Measurements from ENCODE around the gene LATS2. TPM values are rescaled to one million over a fixed set of nuclear protein-coding genes. Genes with fewer than 3 reads are reported as not detected.
A peak's percentile ranks its signal among the peaks of the same experiment; 100 is the strongest.
"Not testable (repeated sequence)": the region's sequence is repeated elsewhere in the genome, so short reads cannot be mapped to it uniquely, and the experiment has no call there.

LATS2 gene
- total RNA-seq, 1 donor from 2014 or later: 30.1 TPM

DNA sequence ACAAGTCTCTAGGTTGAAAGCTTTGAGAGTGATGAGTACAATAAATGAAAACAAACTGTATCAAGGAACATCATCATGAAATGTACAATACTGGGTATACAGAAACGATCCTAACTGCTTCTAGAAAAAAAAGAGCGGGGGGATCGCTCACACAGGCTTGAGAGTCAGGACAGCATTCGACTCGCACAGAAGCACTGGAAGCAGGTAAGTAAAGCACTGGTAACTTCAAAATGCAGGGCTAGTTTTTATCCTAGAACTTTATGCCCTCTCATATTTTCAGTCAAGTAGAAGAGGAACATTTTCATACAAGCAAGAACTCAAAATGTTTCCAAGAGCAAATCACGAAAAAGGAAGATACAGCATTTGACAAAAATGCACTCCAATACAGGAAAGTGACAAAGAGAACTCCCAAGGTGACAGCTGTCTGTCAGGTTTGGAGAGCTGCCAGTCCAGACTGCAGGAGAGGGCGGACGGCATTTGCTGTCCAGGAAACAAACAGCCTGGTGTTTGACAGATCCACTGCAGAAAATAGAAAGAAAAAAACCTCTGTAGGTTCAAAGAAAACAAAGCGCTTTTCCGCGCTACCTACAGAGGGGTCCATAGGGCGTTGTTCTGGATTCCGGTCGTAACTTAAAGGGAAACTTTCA, 100.6 kb downstream of the LATS2 start:
- DNase-seq (ENCODE audit: low spot score): no peak

DNA sequence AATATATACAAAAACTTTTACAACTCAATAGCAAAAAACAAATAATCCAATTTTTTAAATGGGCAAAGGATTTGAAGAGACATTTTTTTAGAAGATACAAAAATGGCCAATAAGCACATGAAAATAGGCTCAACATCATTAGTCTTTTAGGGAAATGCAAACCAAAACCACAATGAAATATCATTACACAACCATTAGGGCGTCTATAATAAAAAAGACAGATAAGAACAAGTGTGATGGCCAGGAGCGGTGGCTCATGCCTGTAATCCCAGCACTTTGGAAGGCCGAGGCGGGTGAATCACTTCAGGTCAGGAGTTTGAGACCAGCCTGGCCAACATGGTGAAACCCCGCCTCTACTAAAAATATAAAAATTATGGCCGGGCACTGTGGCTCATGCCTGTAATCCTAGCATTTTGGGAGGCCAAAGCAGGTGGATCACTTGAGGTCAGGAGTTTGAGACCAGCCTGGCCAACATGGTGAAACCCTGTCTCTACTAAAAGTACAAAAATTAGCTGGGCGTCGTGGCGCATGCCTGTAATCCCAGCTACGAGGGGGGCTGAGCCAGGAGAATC, 104.3 kb downstream of the LATS2 start:
- DNase-seq (ENCODE audit: low spot score): not testable (repeated sequence)

DNA sequence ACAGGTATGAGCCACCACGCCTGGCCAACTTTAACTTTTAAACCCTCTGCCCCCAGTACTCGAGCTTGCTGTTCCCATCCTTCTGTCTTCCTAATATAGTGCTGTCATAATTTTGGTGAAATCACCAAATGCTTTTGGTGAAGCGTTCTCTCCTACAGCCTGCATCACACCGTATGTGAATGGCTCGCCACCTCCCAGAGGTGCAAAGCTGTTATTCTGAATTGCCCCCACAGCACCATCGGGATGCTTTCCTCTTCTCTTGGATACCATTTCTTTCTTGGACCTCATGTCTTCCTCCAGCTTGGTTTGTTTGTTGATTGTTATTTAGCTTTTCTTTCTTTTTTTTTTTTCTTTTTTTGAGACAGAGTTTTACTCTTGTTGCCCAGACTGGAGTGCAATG, 105.9 kb downstream of the LATS2 start:
- DNase-seq (ENCODE audit: low spot score): no peak

DNA sequence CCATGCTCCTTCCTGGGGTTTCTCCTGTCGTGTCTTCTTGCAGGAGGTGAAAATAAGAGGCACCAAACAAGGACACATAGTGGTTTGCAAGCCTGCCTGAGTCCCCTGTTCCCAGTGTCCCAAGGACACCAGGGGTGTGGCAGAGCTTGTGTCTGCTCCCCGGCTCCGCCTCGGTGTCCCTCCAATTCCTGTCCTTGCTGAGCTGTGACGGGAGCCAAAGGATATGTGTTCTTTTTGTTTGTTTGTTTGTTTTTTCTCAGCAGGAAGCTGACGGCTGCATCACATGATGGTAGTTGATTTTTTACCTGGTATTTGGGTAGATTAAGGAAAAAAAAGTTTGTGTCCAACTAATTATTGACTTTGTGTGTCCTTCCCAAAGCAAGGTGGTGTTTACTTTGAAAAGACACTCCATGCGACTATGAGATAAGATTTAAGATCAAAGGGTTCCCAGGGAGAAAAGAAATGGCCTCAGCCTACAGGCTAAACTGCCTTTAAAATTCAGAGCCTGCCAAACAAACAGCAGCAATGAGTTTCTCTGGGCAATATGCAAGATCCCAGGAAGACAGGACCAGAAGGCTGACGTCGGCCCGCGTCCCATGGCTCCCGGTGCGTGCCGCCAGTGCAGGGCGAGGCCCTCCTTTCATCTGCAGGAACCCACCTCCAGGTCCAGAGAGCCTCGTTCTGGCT, 108.0 kb downstream of the LATS2 start:
- DNase-seq (ENCODE audit: low spot score): no peak

DNA sequence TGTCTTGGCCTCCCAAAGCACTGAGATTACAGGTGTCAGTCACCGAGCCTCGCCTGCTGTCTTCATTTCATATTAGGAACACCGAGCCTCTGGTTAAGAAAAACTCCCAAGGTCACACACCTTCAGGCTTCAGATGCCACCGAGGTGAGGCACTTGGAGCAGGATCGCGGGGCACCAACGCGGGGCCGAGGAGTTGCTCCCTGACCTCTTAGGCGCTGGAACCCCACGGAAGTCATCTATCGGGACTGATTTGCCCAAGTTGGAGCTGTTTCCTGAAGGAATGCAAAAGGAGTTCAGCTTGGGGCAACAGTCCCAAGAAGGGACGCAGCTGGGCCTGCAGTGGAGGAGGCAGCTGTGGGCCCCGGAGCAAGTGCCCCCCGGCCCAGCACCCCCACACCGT, 108.5 kb downstream of the LATS2 start:
- no peak for DNase-seq (ENCODE audit: low spot score)

DNA sequence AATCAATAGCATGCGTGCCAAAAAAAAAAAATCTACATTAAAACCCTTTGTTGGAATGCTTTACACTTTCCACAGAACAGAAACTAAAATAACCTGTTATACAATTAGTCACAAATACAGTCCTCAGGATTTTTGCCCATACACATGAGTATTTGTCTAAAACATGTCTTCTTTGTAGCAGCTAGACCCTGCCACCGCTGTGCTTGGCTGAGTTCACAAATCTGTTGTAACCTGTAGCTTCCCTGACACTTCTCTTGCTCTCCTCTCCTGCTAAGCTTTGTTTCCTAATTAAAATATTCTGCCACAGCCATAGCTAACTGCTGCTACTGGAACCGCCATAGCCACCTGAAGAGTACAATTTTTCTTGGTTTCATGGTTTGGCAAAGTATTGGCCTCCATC, 113.4 kb downstream of the LATS2 start:
- DNase-seq (ENCODE audit: low spot score): not testable (repeated sequence)

DNA sequence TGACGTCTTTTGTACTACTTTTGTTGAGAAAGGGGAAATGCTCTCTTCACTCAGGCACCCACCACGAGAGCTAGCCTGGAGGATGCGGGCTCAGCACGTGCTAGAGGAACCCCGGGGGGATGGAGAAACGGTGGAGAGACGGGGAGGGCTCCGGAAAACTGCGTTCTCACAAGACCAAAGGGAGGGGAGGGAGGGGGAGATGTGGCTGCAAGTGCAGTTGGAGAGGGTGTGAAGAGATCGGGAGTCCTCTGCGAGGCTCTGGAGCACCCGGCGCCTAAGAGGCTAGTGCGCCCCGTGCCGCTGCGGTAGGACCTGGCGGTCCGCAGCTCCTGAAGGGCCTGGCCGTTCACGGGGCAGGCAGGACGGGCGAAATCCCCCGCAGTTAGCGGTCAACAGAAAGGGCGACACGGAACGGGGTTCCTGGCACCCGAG, 115.4 kb downstream of the LATS2 start:
- DNase-seq (ENCODE audit: low spot score): no peak

DNA sequence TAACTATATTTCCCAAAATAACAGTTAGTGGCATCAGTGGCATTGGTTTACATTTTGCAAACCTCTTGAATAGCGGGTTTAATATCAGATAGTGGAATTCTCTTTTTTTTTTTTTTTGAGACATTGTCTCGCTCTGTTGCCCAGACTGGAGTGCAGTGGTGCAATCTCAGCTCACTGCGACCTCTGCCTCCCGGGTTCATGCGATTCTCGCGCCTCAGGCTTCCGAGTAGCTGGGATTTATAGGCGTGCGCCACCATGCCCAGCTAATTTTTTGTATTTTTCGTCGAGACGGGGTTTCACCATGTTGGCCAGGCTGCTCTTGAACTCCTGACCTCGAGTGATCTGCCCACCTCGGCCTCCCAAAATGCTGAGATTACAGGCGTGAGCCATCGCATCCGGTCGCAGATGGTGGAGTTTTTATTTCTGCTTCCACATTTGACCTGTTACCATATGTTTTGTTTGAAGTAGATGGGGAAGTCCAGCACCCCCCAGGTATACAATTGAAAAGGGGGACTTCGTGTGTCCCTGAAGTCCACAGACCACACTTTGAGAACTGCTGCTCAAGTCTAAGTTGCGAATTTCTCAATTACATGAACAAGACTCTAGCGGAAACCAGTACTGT, 118.3 kb downstream of the LATS2 start:
- DNase-seq (ENCODE audit: low spot score): no peak

DNA sequence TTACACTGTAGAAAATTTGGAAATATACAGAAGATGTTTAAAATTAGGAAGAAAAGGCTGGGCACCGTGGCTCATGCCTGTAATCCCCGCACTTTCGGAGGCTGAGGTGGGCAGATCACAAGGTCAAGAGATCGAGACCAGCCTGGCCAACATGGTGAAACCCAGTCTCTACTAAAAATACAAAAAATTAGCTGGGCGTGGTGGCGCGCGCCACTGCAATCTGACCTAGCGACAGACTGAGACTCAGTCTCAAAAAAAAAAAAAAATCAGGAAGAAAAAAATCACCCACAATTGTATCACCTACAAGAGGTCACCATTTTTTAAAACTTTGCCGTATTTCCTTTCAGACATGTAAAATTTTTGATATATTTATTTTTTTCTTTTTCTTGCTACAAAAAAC, 120.9 kb downstream of the LATS2 start:
- DNase-seq (ENCODE audit: low spot score): not testable (repeated sequence)

DNA sequence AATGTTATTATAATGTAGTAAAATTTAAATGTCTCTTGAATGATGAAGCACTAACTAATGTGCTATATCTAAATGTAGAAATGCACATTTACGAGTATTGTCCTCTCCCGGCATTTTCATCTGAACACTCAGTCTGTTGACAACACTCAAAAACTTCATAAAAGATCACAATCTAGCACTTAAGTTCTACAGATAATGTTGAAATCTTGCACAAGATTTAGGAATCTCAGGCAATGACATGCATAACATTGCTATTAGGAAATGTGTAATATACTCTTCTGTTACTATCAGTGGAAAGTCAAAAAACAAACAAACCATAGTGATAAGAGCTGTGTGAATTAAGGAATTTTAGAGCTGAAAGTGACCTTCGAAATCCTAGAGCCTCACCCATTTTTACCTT, 121.3 kb downstream of the LATS2 start:
- DNase-seq (ENCODE audit: low spot score): no peak

DNA sequence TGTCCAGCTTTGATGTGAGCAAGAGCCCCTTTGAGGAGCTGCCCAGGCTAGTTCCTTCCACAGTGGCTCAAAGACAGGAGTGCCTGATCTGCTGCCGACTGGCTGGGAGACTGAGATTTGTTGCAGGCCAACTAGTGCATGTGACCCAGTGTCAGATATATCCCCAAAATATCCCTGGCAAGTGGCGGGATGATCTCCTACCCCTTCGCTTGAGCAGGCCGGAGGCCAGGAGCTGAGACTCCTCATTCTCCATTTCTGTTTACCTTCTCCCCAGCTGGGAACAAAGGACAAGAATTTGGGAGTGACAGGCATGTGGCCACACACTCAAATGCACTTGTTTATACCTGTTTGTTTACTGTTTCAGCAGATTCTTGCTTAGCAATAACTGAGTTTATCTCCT, 121.7 kb downstream of the LATS2 start:
- no peak for DNase-seq (ENCODE audit: low spot score)

DNA sequence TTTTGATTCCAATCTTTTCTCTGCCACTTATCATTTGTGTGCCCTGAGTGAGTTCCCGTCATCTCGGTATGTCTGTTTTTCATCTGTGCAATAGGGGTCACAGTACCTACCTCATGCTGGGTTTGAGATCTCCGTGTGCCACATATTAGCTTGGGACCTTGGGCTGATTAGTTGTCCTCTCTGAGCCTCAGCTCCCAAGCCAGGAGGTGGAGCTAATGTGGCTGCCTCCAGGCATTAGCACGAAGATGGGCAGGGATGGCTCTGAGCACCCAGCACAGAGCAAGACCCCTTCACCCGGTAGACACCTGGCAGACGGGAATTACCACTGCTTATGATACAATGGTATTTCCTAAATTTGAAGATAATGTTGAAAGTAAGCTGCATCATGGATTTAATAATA, 123.1 kb downstream of the LATS2 start:
- no peak for DNase-seq (ENCODE audit: low spot score)

DNA sequence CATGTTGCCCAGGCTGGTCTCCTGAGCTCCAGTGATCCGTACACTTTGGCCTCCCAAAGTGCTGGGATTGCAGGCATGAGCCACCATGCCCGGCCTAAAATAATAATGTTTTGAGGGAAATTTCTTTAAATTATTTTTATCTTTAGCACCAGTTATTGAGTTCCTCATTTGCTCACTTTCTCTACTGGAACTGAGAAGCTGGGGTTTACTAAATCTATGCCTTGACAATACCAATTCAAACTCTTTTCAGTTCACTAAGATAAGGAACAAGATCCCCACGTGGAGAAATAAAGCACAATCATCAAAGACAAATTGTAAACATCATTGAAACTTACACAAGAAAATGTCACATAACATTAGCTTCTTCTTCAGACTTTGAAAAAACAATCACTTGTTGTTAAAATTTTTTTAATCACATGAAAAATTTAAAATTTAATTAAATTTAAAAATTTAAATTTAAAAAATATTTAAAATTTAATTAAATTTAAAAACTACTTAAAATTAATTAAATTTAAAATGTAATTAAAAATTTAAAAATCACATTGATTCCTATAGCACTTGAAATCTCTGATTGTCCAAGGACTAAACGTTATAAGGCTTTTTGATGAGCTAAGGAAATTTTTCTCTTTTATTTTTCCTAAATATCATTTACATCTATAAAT, 133.7 kb downstream of the LATS2 start:
- DNase-seq (ENCODE audit: low spot score): no peak

DNA sequence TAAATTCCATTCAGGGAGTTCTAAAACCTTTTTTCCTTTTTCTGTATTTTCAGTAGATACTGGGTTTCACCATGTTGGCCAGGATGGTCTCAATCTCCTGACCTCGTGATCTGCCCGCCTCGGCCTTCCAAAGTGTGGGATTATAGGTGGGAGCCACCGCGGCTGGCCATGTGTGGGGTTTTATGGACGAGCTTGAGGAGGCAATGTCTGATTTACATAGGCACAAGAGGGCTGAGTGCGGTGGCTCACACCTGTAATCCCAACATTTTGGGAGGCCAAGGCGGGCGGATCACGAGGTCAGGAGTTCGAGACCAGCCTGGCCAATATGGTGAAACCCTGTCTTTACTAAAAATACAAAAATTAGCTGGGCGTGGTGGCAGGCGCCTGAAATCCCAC, 136.0 kb downstream of the LATS2 start:
- DNase-seq (ENCODE audit: low spot score): not testable (repeated sequence)

DNA sequence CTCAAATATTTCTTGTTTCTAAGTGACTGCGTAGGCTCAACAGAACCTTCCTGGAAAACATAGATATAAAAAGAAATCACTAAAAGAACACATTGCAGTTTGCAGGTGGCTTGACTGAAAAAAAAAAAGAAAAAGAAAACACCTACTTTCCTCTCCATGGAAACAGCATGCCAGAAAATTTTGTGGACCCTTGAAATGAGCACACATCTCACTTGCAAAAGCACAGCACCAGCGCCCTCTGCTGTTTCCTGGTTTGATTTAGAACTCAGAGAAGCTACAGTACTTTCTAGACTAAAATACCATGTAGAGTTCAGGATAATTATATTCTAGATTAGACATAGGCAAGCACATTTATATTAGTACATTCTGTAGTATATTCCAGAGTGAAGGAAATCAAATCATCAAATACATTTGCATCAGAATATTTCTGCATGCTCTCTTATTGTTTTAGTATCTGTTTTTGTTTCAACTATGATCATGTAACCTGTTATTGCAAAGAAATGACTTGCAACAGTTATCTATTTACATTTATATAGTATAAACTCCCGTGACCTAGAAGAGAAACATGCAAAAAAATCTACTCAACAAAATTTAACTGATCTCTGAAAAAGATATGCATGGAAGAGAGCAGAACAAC, 136.5 kb downstream of the LATS2 start:
- peak; percentile 77 for DNase-seq (ENCODE audit: low spot score)

DNA sequence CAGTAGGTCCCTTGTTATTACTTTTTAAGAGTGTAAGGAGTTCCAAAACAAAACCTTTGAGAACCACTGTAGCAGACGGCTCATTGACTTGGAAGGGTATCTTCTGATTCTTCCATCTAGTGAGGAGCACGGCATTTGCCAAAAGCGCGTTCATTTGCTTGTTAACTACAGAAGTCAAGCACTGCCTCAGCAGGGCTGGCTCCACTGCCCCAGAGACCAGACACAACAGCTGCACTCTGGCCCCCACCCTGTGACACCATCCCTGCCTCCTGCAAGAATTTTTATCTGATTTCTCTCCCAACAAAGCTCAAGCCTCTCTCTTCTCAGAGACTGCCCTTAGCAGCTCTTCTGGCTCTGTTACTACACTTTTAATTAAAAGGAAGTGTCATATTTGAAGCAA, 138.1 kb downstream of the LATS2 start:
- no peak for DNase-seq (ENCODE audit: low spot score)

Other genes starting within 250 kb of the LATS2 start
- gene XPO4, start 158.8 kb downstream of the LATS2 start, total RNA-seq: 25.6 TPM
- 218 TPM for gene SAP18, start 78.5 kb upstream of the LATS2 start, total RNA-seq
- 0.60 TPM for gene SKA3, start 115.0 kb upstream of the LATS2 start, total RNA-seq
- gene MRPL57, start 115.1 kb upstream of the LATS2 start, total RNA-seq: 15.5 TPM